Hepatocyte (in vitro differentiated cells): ENCODE measurements around the gene CCR5. TPM values are rescaled to one million over a fixed set of nuclear protein-coding genes. Genes with fewer than 3 reads are reported as not detected.
A peak's percentile ranks its signal among the peaks of the same experiment; 100 is the strongest.
"Not testable (repeated sequence)": the region's sequence is repeated elsewhere in the genome, so short reads cannot be mapped to it uniquely, and the experiment has no call there.

Experiments used
- DNase-seq: peaks from one replicate; pipeline ENCODE4 v3.0.0-alpha.2; 2016; ENCODE audit warnings: low spot score
- H2AFZ ChIP-seq: fragments of 200-600 bp; sonication (generic); 2 replicates; pipeline ENCODE4 v1.6.0; 2016; ENCODE audit warnings: antibody characterized with exemption, mild to moderate bottlenecking
- H3K27ac ChIP-seq: fragments of 200-600 bp; sonication (generic); 2 replicates; pipeline ENCODE4 v1.5.1; 2016; ENCODE audit warnings: mild to moderate bottlenecking
- H3K27me3 ChIP-seq: fragments of 200-600 bp; sonication (generic); 2 replicates; pipeline ENCODE4 v1.6.1; 2016
- H3K36me3 ChIP-seq: fragments of 200-600 bp; sonication (generic); replicated peaks from 2 replicates; pipeline ENCODE4 v1.5.1; 2016; ENCODE audit warnings: low read depth; ENCODE audit not compliant: insufficient read depth
- H3K4me1 ChIP-seq: fragments of 200-600 bp; sonication (generic); 2 replicates; pipeline ENCODE4 v1.5.1; 2016; ENCODE audit warnings: mild to moderate bottlenecking, moderate library complexity; ENCODE audit not compliant: insufficient read depth
- H3K4me2 ChIP-seq: fragments of 200-600 bp; sonication (generic); 2 replicates; pipeline ENCODE4 v1.6.0; 2016
- H3K4me3 ChIP-seq: fragments of 200-600 bp; sonication (generic); 2 replicates; pipeline ENCODE4 v1.5.1; 2016; ENCODE audit warnings: mild to moderate bottlenecking
- H3K79me2 ChIP-seq: fragments of 200-600 bp; sonication (generic); 2 replicates; pipeline ENCODE4 v1.6.0; 2017; ENCODE audit warnings: mild to moderate bottlenecking
- H3K9me2 ChIP-seq: fragments of 200-600 bp; sonication (generic); replicated peaks from 2 replicates; pipeline ENCODE4 v1.6.0; 2017; ENCODE audit warnings: mild to moderate bottlenecking; ENCODE audit not compliant: insufficient read depth
- H3K9me3 ChIP-seq: fragments of 200-600 bp; sonication (generic); 2 replicates; pipeline ENCODE4 v1.5.1; 2016; ENCODE audit warnings: low read depth, mild to moderate bottlenecking
- H4K20me1 ChIP-seq: fragments of 200-600 bp; sonication (generic); 2 replicates; pipeline ENCODE4 v1.6.0; 2016; ENCODE audit warnings: mild to moderate bottlenecking; ENCODE audit not compliant: insufficient read depth, poor library complexity, severe bottlenecking
- CTCF ChIP-seq: fragments of 200-600 bp; sonication (generic); IDR thresholded peaks from 2 replicates; pipeline ENCODE4 v1.5.1; 2016; ENCODE audit warnings: antibody characterized with exemption, mild to moderate bottlenecking; ENCODE audit not compliant: poor library complexity
- EZH2 ChIP-seq: fragments of 200-600 bp; sonication (generic); IDR thresholded peaks from 2 replicates; pipeline ENCODE4 v1.6.1; 2016; ENCODE audit warnings: antibody characterized with exemption, mild to moderate bottlenecking, borderline replicate concordance
- EZH2phosphoT487 ChIP-seq: fragments of 200-600 bp; sonication (generic); IDR thresholded peaks from one replicate; pipeline ENCODE4 v1.6.1; 2018; ENCODE audit warnings: antibody characterized with exemption, mild to moderate bottlenecking, low read depth, moderate library complexity; ENCODE audit not compliant: unreplicated experiment, severe bottlenecking
- WGBS: methylation state at CpG from one replicate; pipeline ENCODE4 v1.1.6; 2016; ENCODE audit warnings: low lambda C conversion rate; ENCODE audit errors: missing lambda C conversion rate; 5-methylcytosine and 5-hydroxymethylcytosine counted together
- polyA plus RNA-seq: library from polyadenylated mRNA; unstranded; fragments of >200 nt; fragmentation: Nextera tagmentation; extraction: Ambion mirVana; gene quantifications from 2 replicates; pipeline ENCODE4 v1.2.1, GENCODE V29; 2016
- total RNA-seq: library from RNA; depleted of rRNA; stranded (reverse); fragments of >200 nt; gene quantifications from 2 replicates; pipeline ENCODE4 v1.2.3, GENCODE V29; 2014

Gene CCR5
- total and polyA plus RNA-seq, 2 experiments from 2014 or later = 0.07 TPM; not detected in 1

DNA sequence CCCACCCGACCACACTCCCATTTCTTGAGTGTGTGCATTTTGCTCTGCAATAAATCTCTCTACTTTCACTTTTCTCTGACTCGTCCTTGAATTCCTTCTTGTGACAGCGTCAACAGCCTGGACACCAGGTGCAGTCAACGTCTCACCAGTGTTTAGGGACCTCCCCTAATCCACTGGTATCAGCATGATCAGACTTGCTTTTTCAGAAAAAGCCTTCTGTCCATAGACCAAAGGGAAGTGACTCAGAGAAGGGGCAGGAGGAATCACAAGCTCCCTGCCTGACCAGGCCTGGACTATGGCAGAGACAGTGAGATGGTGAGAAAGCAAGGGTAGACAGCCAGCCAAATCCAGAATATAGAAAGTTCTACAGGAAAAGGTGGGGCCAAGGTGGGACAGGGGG, 15.5 kb downstream of the CCR5 start:
- H3K27me3 ChIP-seq = peaks cover 8% of the 10 kb centered on the region
- H3K4me1 ChIP-seq = no peaks in the 10 kb centered on the region
- H4K20me1 ChIP-seq = no peaks in the 10 kb centered on the region
- H3K27ac ChIP-seq = peak overlapping the region; percentile 12
- DNase-seq = peak; percentile 64
- H3K9me2 ChIP-seq = no peaks in the 10 kb centered on the region
- H3K79me2 ChIP-seq = no peaks in the 10 kb centered on the region
- no peak overlapping the region for H2AFZ ChIP-seq
- H3K4me3 ChIP-seq = no peak overlapping the region
- TF ChIP-seq EZH2phosphoT487 = no peak
- TF ChIP-seq CTCF = no peak
- TF ChIP-seq EZH2 = no peak
- H3K36me3 ChIP-seq = no peaks in the 10 kb centered on the region
- WGBS = 38% methylated on average over 4 of the region's 4 CpGs
- H3K9me3 ChIP-seq = no peaks in the 10 kb centered on the region
- no peak overlapping the region for H3K4me2 ChIP-seq

DNA sequence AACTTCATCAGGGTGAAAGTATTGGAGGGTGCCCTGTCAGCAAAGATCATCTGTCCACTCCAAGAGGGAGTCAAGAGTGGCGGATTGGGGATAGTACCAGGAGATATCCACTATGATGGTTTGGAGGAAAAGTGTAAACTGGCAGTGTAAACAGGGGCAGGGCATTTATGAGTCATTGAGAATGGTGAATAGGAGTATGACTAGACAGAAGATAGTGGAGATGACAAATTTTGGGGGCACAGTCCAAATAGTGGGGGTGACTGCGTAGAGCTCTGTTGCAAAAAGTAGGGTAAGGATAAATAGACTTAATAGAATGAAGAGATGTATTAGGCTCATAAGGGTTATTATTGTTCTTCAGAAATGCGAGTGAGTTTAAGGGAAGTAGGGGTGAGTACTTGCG, 18.1 kb downstream of the CCR5 start:
- H3K4me3 ChIP-seq, H3K27me3 ChIP-seq, H3K36me3 ChIP-seq, H2AFZ ChIP-seq, H4K20me1 ChIP-seq, H3K4me1 ChIP-seq, H3K79me2 ChIP-seq, H3K4me2 ChIP-seq, H3K9me2 ChIP-seq, H3K27ac ChIP-seq, DNase-seq, H3K9me3 ChIP-seq: not testable (repeated sequence)
- WGBS = 99% methylated on average over 4 of the region's 4 CpGs

GRCh38 chr3:46389306-46389705, 18.6 kb downstream of the CCR5 start:
- Histone ChIP-seq H2AFZ (no peak overlapping the region), H3K79me2 (no peaks in the 10 kb centered on the region), H4K20me1 (no peaks in the 10 kb centered on the region), H3K9me2 (no peaks in the 10 kb centered on the region), H3K4me2 (no peak overlapping the region), H3K4me1 (no peaks in the 10 kb centered on the region), H3K9me3 (no peaks in the 10 kb centered on the region), H3K36me3 (no peaks in the 10 kb centered on the region), H3K27me3 (peaks cover 5% of the 10 kb centered on the region), H3K4me3 (no peak overlapping the region), H3K27ac (no peak overlapping the region)
- no peak for DNase-seq
- WGBS = 77% methylated on average over 6 of the region's 6 CpGs
- TF ChIP-seq CTCF (no peak), EZH2phosphoT487 (no peak)

GRCh38 chr3:46391526-46391925, 20.8 kb downstream of the CCR5 start:
- not testable (repeated sequence) for H3K27me3 ChIP-seq, H4K20me1 ChIP-seq, H3K27ac ChIP-seq, DNase-seq, H3K9me2 ChIP-seq, H3K79me2 ChIP-seq, H3K9me3 ChIP-seq, H3K36me3 ChIP-seq, H3K4me2 ChIP-seq, H2AFZ ChIP-seq, H3K4me3 ChIP-seq, H3K4me1 ChIP-seq
- 84% methylated on average over 5 of the region's 5 CpGs for WGBS

- WGBS = 70% methylated on average over 2 of the region's 2 CpGs
- H3K27ac ChIP-seq = no peak overlapping the region
These were observed 22.3 kb downstream of the CCR5 start for GRCh38 chr3:46393011-46393410.

More at GRCh38 chr3:46393011-46393410, 22.3 kb downstream of the CCR5 start:
- H3K9me2 ChIP-seq = no peaks in the 10 kb centered on the region
- no peaks in the 10 kb centered on the region for H3K9me3 ChIP-seq
- H4K20me1 ChIP-seq = no peaks in the 10 kb centered on the region
- no peak overlapping the region for H3K4me2 ChIP-seq
- H2AFZ ChIP-seq = no peak overlapping the region
- H3K4me1 ChIP-seq = no peaks in the 10 kb centered on the region
- H3K27me3 ChIP-seq = peaks cover 15% of the 10 kb centered on the region
- DNase-seq = no peak
- no peaks in the 10 kb centered on the region for H3K36me3 ChIP-seq
- H3K79me2 ChIP-seq = no peaks in the 10 kb centered on the region
- H3K4me3 ChIP-seq = no peak overlapping the region
- TF ChIP-seq EZH2phosphoT487 (no peak), EZH2 (no peak), CTCF (no peak)
